Measurements from ENCODE around the gene ARHGAP21. TPM values are rescaled to one million over a fixed set of nuclear protein-coding genes. Genes with fewer than 3 reads are reported as not detected.

The ARHGAP21 gene
- total RNA-seq, 4 donors from 2014 or later = 35.1 to 60.5 (median 54.1) TPM

- Histone ChIP-seq H3K9me3 (no peaks in the 10 kb centered on the region), H3K27me3 (no peaks in the 10 kb centered on the region), H3K27ac (no peak overlapping the region), H3K36me3 (peaks cover 0 to 88% of the 10 kb centered on the region in 2 donors), H3K4me1 (no peaks in the 10 kb centered on the region), H3K4me3 (no peak overlapping the region)
- intact Hi-C loops (cut with DNase I; ENCODE audit: low total_unique reads) (no loop called here), in situ Hi-C loops (cut with MboI; ENCODE audit: low sequenced_read_pairs in 4 of 4) (no loop called here)
- DNase-seq = no peak
- no peak for ATAC-seq
- TF ChIP-seq CTCF (IDR thresholded peaks at IDR 0.05 in 4 of 5, conservative IDR thresholded peaks at IDR 0.05 in 1 of 5) = no peak
Measured at GRCh38 chr10:24544776-24545175, 178.9 kb downstream of the ARHGAP21 start.

- in situ Hi-C loops (cut with MboI; ENCODE audit: low sequenced_read_pairs in 4 of 4) (no loop called here), intact Hi-C loops (cut with DNase I; ENCODE audit: low total_unique reads) (no loop called here)
- Histone ChIP-seq H3K4me1 (no peaks in the 10 kb centered on the region), H3K27me3 (no peaks in the 10 kb centered on the region), H3K4me3 (no peak overlapping the region), H3K27ac (no peak overlapping the region), H3K36me3 (peaks cover 0 to 97% of the 10 kb centered on the region in 2 donors), H3K9me3 (no peaks in the 10 kb centered on the region)
- DNase-seq (no peak), ATAC-seq (no peak)
- no peak for TF ChIP-seq CTCF (IDR thresholded peaks at IDR 0.05 in 4 of 5, conservative IDR thresholded peaks at IDR 0.05 in 1 of 5)
- no peak for TF ChIP-seq POLR2A (IDR thresholded peaks at IDR 0.05)
Measured at GRCh38 chr10:24542314-24543270, 181.1 kb downstream of the ARHGAP21 start.

- Histone ChIP-seq H3K27me3 (no peaks in the 10 kb centered on the region), H3K4me1 (no peaks in the 10 kb centered on the region), H3K27ac (no peak overlapping the region), H3K36me3 (peaks cover 0 to 97% of the 10 kb centered on the region in 2 donors), H3K9me3 (no peaks in the 10 kb centered on the region), H3K4me3 (no peak overlapping the region)
- no peak for TF ChIP-seq CTCF (IDR thresholded peaks at IDR 0.05 in 4 of 5, conservative IDR thresholded peaks at IDR 0.05 in 1 of 5)
- no peak for TF ChIP-seq POLR2A (IDR thresholded peaks at IDR 0.05)
- intact Hi-C loops (cut with DNase I; ENCODE audit: low total_unique reads) = no loop called here
- ATAC-seq (peak in 1 of 2 donors; percentile 31), DNase-seq (no peak)
- in situ Hi-C loops (cut with MboI; ENCODE audit: low sequenced_read_pairs in 4 of 4) = no loop called here
Measured at GRCh38 chr10:24541239-24541753, 182.4 kb downstream of the ARHGAP21 start.

- Histone ChIP-seq H3K4me1 (no peaks in the 10 kb centered on the region), H3K9me3 (no peaks in the 10 kb centered on the region), H3K4me3 (no peak overlapping the region), H3K36me3 (peaks cover 6 to 97% of the 10 kb centered on the region in 2 donors), H3K27me3 (no peaks in the 10 kb centered on the region), H3K27ac (no peak overlapping the region)
- TF ChIP-seq POLR2A (IDR thresholded peaks at IDR 0.05) (no peak), CTCF (IDR thresholded peaks at IDR 0.05 in 4 of 5, conservative IDR thresholded peaks at IDR 0.05 in 1 of 5) (no peak)
- DNase-seq (no peak), ATAC-seq (no peak)
- in situ Hi-C loops (cut with MboI; ENCODE audit: low sequenced_read_pairs in 4 of 4) (no loop called here), intact Hi-C loops (cut with DNase I; ENCODE audit: low total_unique reads) (no loop called here)
Measured at GRCh38 chr10:24536636-24537035, 187.1 kb downstream of the ARHGAP21 start.
